ENCODE measurements around the gene SP140. TPM values are rescaled to one million over a fixed set of nuclear protein-coding genes. Genes with fewer than 3 reads are reported as not detected.

The SP140 gene
- total RNA-seq, 1 donor from 2014 or later, result not detected

GRCh38 chr2:230227216-230227615 lies 1.7 kb downstream of the SP140 start:
- FAIRE-seq (no peak), DNase-seq (ENCODE audit: low read depth) (no peak)
- Histone ChIP-seq H3K4me3 (ENCODE audit: low read depth, low read length) (no peak overlapping the region), H3K36me3 (ENCODE audit: control insufficient read depth, insufficient read depth, low read length) (no peaks in the 10 kb centered on the region), H3K27me3 (ENCODE audit: control insufficient read depth, insufficient read depth, low read length) (no peaks in the 10 kb centered on the region)
- TF ChIP-seq CTCF (IDR thresholded peaks at IDR 0.05; ENCODE audit: insufficient read depth, low read length, severe bottlenecking), result no peak

GRCh38 chr2:230230087-230230486 lies 4.6 kb downstream of the SP140 start:
- FAIRE-seq (no peak), DNase-seq (ENCODE audit: low read depth) (peak; percentile 71)
- no peak overlapping the region for H3K4me3 ChIP-seq (ENCODE audit: low read depth, low read length)
- no peaks in the 10 kb centered on the region for H3K27me3 ChIP-seq (ENCODE audit: control insufficient read depth, insufficient read depth, low read length)
- TF ChIP-seq CTCF (IDR thresholded peaks at IDR 0.05; ENCODE audit: insufficient read depth, low read length, severe bottlenecking), result no peak
- H3K36me3 ChIP-seq (ENCODE audit: control insufficient read depth, insufficient read depth, low read length), result no peaks in the 10 kb centered on the region

- FAIRE-seq, result no peak
These were observed 5.1 kb downstream of the SP140 start for GRCh38 chr2:230230496-230231200.

GRCh38 chr2:230231251-230231650 lies 5.7 kb downstream of the SP140 start:
- Histone ChIP-seq H3K36me3 (ENCODE audit: control insufficient read depth, insufficient read depth, low read length) (no peaks in the 10 kb centered on the region), H3K27me3 (ENCODE audit: control insufficient read depth, insufficient read depth, low read length) (no peaks in the 10 kb centered on the region), H3K4me3 (ENCODE audit: low read depth, low read length) (no peak overlapping the region)
- no peak for DNase-seq (ENCODE audit: low read depth)
- FAIRE-seq, result no peak
- no peak for TF ChIP-seq CTCF (IDR thresholded peaks at IDR 0.05; ENCODE audit: insufficient read depth, low read length, severe bottlenecking)

More at GRCh38 chr2:230230496-230231200, 5.1 kb downstream of the SP140 start:
- Histone ChIP-seq H3K36me3 (ENCODE audit: control insufficient read depth, insufficient read depth, low read length) (no peaks in the 10 kb centered on the region), H3K4me3 (ENCODE audit: low read depth, low read length) (no peak overlapping the region), H3K27me3 (ENCODE audit: control insufficient read depth, insufficient read depth, low read length) (no peaks in the 10 kb centered on the region)
- no peak for DNase-seq (ENCODE audit: low read depth)
- no peak for TF ChIP-seq CTCF (IDR thresholded peaks at IDR 0.05; ENCODE audit: insufficient read depth, low read length, severe bottlenecking)

- TF ChIP-seq CTCF (IDR thresholded peaks at IDR 0.05; ENCODE audit: insufficient read depth, low read length, severe bottlenecking), result no peak
- no peak for DNase-seq (ENCODE audit: low read depth)
- FAIRE-seq, result no peak
- Histone ChIP-seq H3K36me3 (ENCODE audit: control insufficient read depth, insufficient read depth, low read length) (no peaks in the 10 kb centered on the region), H3K4me3 (ENCODE audit: low read depth, low read length) (no peak overlapping the region), H3K27me3 (ENCODE audit: control insufficient read depth, insufficient read depth, low read length) (no peaks in the 10 kb centered on the region)
These were observed 8.7 kb downstream of the SP140 start for GRCh38 chr2:230234122-230234722.

Measured in bronchial epithelial cell (primary cell).